HepG2 (cell line): Measurements from ENCODE around the gene RTEL1. TPM values are rescaled to one million over a fixed set of nuclear protein-coding genes. Genes with fewer than 3 reads are reported as not detected.

Source experiments
- CEBPB ChIP-seq: IDR thresholded peaks from 2 replicates; pipeline ENCODE4 v1.6.1; 2011; ENCODE audit warnings: low read depth, low read length, improper control_type of control experiment, borderline replicate concordance
- ELF4 ChIP-seq: sonication (generic); formaldehyde crosslinking; IDR thresholded peaks from 2 replicates; pipeline ENCODE4 v1.5.0; 2020; ENCODE audit warnings: missing genetic modification reagents, mild to moderate bottlenecking, moderate library complexity, borderline replicate concordance
- FOSL1 ChIP-seq: sonication (generic); formaldehyde crosslinking; IDR thresholded peaks from 2 replicates; pipeline ENCODE4 v1.9.0; 2021; ENCODE audit warnings: missing genetic modification reagents, borderline replicate concordance
- IRF1 ChIP-seq: sonication (generic); formaldehyde crosslinking; IDR thresholded peaks from 2 replicates; pipeline ENCODE4 v1.4.0; 2020; ENCODE audit warnings: low read depth, mild to moderate bottlenecking, missing genetic modification reagents
- KIAA2018 ChIP-seq: sonication (generic); formaldehyde crosslinking; IDR thresholded peaks from 2 replicates; pipeline ENCODE4 v1.5.0; 2020; ENCODE audit warnings: mild to moderate bottlenecking, missing genetic modification reagents, borderline replicate concordance
- RBFOX2 ChIP-seq: fragments of 200-400 bp; formaldehyde crosslinking; IDR thresholded peaks from 2 replicates; pipeline ENCODE4 v1.6.1; 2017; ENCODE audit warnings: low read depth, mild to moderate bottlenecking, low read length
- THAP7 ChIP-seq: sonication (generic); formaldehyde crosslinking; IDR thresholded peaks from 2 replicates; pipeline ENCODE4 v1.8.1; 2023; ENCODE audit warnings: mild to moderate bottlenecking, missing genetic modification reagents
- ZBTB40 ChIP-seq, 2 experiments: fragments of 450-650 bp in 1 of 2; sonication (generic) in 1 of 2; formaldehyde crosslinking in 1 of 2; IDR thresholded peaks; 2 replicates each; pipeline versions ENCODE4 v1.6.1 to v1.8.0; 2016 to 2022; ENCODE audit warnings: antibody characterized with exemption in 1 of 2, mild to moderate bottlenecking in 1 of 2, missing genetic modification reagents in 1 of 2
- polyA plus RNA-seq, 8 experiments: library from polyadenylated mRNA; depleted of rRNA in 3 of 8; stranded (reverse) in 7 of 8; unstranded in 1 of 8; fragments of >200 nt; fragmentation: Illumina TruSeq in 4 of 8; extraction: Trizol in 4 of 8; gene quantifications; 2 replicates each; pipeline versions ENCODE4 v1.2.1 to v1.2.3, GENCODE V29; 2011 to 2016; ENCODE audit warnings: low read depth in 4 of 8, missing spikeins in 1 of 8, mixed read lengths in 1 of 8; ENCODE audit not compliant: insufficient read depth in 1 of 8
- total RNA-seq, 5 experiments: library from RNA; depleted of rRNA; stranded (reverse); fragments of >200 nt; fragmentation: Illumina TruSeq; extraction: Trizol; gene quantifications; 2 replicates each; pipeline ENCODE4 v1.2.3, GENCODE V29; 2016; ENCODE audit warnings: low read depth in 1 of 5

RTEL1 gene
- total and polyA plus RNA-seq, 2 of the 13 experiments (the other 11 are each of a cell fraction or from before 2014, with no cell fraction given) = 21.8 to 36.4 TPM

GRCh38 chr20:63657260-63657936 lies 714 bp upstream of the RTEL1 start (continued):
- TF ChIP-seq ZBTB40 (IDR thresholded peaks at IDR 0.05) (no peak), ZBTB40 (CRISPR knock-in tag; IDR thresholded peaks at IDR 0.05) (no peak; the same call in 1 of the 2 replicates), KIAA2018 (no peak), ELF4 (CRISPR knock-in tag) (no peak), IRF1 (CRISPR knock-in tag) (no peak), RBFOX2 (peak; percentile 12; the same call in 1 of the 2 replicates), CEBPB (no peak), FOSL1 (CRISPR knock-in tag) (0 out of 2 replicates have a peak, but pooled peaks have one; percentile 13), THAP7 (CRISPR knock-in tag) (no peak)
